Head of caudate nucleus (tissue), 42 donors: ENCODE measurements around the gene AIF1L.

Experiments used
- DNase-seq, 42 donors: peaks; one replicate each; pipeline versions ENCODE4 v3.0.0 to v3.0.0-alpha.2; 2020 to 2021; ENCODE audit warnings: mixed read lengths in 7 of 42
- intact Hi-C: fragments of 100-400 bp; cut with DNase I; formaldehyde crosslinking; loops from one replicate; pipeline ENCODE4 v1.15.0; 2022

The AIF1L gene

DNA sequence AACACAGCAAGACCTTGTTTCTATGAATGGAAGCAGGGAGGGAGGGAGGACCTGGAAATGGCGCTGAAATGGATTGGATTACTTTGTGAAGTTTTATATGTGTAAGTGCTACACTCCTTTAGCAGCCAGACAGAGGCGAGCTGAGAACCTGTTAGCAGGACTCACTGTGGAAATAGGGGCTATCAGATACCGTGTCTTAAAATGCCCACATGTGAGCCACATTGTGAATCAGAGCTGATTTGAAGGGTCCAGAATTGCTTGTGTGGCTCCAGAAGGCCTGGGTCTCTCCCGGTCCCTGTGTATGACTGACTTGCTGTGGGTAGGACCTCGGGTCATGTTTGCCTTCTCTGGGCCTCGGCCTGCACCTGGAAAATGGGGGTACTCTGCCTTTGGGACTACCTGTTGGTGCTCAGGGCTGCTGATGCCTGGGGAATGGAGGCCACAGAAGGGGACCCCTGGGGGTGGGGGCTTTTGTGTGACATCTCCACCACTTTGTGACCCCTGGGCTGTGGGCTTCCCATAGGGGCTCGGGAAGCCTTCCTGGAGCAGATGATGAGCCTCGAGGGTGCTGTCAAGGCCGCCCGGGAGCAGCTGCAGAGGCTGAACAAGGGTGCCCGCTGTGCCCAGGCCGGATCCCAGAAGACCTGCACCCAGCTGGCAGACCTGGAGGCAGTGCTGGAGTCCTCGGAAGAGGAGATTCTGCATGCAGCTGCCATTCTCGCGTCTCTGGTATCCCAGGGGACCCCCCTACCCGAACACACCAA is 24.0 kb upstream of the AIF1L start:
- DNase-seq: no peak
- intact Hi-C loops: no loop called here

DNA sequence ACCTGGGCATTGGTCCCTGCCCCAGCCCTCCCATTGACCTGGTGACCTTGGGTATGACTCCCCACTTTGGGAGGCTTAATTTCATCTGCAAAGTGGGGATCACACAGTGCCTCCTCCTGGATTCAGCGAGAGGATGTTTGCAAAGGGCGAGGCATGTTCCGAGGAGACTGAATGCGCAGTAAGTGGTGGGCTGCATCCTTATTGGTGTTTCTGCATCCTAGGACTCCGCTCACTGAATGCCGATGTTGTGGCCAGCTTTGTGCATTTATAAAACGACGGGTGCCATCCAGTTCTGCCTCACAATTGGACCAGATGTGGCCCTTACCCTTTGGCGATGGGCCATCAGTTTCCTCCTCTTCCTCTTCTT is 23.5 kb upstream of the AIF1L start:
- intact Hi-C loops: no loop called here
- no peak for DNase-seq

DNA sequence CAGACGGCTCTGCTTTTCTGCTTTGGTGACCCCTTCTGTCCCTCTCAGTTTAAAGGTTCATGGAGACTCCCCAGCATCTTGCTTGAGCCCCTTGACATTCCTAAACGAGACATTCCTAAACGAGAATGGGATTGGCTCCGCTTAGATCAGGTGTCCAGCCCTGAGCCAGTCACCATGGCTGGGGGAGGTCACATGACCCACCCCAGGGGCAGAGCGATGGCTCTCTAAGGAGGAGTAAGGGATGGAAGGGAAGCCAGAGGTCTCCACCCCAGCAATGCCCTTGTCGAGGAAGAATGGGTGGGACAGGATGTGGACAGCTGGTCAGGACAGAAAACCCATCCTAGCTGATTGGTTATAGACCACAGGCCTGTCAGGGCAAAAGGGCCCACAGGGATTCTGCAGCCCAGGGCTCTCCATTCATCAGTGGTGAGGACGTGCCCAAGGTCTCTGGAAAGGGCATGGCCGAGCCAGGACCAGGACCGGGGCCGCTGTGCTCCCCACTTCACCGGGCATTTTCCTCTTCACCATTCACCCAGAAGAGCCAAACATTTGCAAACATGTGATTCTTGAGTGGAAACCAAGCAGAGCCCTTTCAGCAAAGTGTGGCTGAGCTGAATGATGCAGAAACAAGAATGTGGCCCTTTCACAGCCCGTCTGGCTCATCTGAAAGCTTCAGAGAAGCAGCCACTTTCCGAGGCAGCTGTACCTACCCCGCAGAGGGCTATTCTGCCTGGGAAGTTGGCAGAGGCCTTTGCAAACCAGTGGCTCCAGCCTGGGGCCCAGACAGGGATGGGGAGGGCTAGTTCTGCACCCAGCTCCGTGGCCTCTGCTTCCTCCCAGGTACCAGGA is 19.8 kb upstream of the AIF1L start:
- DNase-seq: peak in 7 of 42 donors; percentile 28 to 60 (median 42)
- intact Hi-C loops: no loop called here

DNA sequence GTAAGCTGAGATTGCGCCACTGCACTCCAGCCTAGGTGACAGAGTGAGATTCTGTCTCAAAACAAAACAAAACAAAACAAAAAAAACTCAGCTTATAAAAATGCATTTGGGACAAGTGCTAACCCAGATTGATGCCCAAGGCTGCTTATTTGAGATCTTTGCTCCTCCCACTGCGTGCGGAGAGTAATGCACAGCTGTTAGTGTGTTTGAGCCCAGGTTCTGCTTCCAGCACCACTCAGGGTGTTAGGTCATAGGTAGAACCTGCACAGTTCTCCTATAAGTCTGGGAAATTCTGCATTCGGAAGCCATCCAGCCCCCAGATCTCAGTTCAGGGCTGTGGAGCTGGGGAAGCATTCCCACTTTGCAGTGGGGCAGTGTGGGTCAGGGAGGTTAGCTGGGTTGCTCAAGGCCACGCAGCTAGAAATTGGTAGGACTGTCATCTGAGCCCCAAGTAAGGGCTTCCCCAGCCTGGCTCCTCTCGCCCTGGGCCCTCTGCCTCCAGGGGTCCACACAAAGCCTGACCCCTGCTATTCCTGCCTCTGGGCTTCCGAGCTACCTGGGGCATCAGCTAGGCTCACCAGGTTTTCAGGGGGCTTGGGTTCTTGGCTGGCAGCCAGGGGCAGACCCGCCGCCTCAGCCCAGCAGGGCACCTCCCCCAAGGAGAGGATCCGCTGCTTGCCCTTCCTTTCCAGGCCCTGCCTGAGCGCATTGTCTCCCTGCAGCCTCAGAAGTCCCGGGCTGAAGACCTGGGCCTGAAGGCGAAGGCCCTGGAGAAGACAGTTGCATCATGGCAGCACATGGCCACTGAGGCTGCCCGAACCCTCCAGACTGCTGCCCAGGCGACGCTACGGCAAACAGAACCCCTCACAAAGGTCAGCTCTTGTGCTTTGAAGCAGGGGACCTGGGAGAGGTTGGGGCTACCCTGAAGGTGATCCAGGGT is 17.6 kb upstream of the AIF1L start:
- intact Hi-C loops: no loop called here
- DNase-seq: no peak

DNA sequence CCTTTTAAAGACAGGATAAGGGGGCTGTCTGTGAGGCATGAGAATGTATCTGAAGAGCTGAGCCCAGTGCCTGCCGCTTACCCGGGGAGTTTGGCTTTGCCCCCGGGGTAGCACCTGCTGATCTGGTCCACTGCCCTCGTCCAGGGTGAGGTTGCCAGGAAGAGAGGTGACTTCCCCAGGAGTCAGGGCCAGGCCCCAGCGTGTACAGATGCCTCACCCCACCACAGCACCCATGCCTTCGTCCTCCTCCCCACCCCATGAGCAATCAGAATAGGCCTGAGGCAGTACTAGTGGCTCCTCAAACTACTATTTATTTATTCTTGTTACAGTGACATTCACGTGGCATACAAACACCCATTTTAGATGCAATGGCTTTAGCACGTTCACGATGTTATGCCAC is 15.7 kb upstream of the AIF1L start:
- intact Hi-C loops: no loop called here

DNA sequence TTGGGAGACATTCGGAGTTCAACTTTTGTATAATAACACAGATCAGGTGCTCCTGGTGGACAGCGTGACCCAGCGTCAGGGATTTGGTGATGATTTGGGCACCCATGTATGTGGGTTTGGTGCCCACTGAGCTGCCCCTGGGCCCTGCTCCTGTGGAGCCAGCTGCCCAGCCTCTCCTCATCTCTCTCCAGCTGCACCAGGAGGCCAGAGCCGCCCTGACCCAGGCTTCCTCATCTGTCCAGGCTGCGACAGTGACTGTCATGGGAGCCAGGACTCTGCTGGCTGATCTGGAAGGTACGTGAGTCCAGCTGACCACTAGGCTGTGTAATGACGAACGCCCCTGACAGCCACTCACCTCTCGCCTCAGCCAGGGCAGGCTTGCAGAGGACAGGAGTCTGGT is 14.5 kb upstream of the AIF1L start:
- DNase-seq: no peak
- intact Hi-C loops: no loop called here

More for the DNA sequence above, 15.7 kb upstream of the AIF1L start:
- no peak for DNase-seq

DNA sequence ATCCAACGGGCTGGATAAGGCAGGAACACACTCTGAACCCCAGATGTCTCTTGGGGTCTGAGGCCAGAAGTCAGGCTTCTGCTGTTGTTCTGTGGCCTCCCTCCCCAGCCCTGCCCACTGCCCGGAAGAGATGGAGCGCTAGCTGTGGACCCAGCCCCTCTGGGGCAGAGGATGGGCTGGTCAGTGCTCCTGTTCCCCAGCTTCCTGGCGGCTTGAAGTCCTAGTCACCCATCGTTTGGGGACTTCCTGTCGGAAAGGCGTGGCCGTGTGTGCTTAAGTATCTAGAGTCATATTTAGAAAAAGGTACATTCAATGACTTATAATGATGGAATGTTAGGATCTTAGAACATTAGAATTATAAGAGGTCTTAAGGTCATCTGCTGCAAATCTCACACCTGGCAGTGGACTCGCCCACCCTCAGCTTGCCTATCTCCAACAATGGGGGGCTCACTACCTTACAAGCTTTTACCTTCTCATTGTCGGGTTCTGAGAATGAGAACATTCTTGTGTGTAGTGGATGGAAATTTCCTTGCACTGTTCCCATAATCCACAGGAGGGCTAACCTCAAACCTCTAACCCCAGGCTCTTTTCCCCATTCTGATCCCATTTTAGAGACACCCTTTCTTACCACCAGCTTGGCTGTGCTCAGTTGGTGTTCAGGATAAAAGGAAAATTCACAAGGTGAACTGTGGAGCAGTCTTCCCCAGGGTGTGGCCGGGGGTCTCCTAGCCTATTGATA is 13.4 kb upstream of the AIF1L start:
- DNase-seq: no peak
- intact Hi-C loops: no loop called here

DNA sequence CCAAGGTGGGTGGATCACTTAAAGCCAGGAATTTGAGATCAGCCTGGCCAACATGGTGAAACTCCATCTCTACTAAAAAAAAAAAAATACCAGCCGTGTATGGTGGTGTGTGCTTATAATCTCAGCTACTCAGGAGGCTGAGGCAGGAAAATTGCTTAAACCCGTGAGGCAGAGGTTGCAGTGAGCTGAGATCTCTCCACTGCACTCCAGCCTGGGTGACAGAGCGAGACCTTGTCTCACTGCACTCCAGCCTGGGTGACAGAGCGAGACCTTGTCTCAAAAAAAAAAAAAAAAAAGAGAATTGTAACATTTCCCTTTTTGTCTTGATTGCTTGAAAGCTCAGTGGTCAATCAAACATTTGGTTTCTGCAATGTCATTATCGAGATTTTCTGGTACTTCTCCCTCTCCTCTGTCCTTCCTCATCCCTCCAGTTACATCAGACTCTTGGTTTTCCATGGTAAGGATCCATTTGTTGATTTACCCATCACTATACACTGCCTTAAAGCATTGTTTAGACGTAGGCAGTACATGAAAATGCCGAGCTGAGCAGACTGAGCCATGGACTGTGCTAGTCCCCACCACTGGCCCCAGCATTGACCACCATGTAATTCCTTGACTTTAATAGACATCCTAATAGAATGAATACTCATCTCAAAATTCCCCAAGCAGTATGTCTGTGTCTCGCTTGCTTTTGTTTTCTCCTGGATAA is 11.5 kb upstream of the AIF1L start:
- DNase-seq: no peak
- intact Hi-C loops: no loop called here

DNA sequence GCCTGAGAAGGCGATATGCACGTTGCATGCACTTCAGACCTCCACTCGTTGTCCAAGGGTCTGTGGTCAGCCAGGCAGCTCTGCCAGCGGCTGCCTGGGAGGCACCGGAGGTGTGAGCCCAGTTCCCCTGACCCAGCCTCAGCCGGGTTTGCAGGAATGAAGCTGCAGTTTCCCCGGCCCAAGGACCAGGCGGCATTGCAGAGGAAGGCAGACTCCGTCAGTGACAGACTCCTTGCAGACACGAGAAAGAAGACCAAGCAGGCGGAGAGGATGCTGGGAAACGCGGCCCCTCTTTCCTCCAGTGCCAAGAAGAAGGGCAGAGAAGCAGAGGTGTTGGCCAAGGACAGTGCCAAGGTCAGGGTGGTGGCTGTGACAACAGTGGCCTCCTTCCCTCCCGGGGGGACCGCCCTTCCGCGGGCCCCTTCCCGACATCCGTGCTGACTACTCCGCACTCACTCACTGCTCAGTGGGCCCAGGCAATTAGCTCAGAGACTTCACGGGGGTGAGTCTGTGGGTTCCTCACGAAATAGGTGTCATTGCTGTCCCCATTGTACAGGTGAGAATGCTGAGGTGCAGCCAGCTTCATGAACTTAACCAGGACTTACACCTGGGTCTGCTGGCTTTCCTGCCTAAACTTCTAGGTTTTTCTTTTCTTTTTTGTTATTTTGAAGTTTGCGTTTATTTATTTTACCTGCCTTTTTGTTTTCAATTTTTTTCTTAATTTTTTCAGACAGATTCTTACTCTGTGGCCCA is 10.8 kb upstream of the AIF1L start:
- no peak for DNase-seq
- intact Hi-C loops: no loop called here

DNA sequence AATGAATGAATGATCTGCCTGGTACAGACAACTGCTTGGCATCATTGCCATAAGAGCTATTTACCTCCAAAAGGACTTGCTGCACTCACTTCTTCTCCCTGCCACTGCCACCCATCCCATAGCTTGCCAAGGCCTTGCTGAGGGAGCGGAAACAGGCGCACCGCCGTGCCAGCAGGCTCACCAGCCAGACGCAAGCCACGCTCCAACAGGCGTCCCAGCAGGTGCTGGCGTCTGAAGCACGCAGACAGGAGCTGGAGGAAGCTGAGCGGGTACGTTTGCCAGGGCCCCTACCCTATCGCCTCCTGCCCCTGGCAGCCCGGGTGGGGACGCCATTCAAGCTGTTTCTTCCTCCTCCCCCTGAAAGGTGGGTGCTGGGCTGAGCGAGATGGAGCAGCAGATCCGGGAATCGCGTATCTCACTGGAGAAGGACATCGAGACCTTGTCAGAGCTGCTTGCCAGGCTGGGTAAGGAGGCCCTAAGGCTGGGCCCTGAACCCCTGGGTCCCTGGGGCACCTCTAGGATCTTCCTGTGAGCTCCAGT is 8.9 kb upstream of the AIF1L start:
- intact Hi-C loops: no loop called here

DNA sequence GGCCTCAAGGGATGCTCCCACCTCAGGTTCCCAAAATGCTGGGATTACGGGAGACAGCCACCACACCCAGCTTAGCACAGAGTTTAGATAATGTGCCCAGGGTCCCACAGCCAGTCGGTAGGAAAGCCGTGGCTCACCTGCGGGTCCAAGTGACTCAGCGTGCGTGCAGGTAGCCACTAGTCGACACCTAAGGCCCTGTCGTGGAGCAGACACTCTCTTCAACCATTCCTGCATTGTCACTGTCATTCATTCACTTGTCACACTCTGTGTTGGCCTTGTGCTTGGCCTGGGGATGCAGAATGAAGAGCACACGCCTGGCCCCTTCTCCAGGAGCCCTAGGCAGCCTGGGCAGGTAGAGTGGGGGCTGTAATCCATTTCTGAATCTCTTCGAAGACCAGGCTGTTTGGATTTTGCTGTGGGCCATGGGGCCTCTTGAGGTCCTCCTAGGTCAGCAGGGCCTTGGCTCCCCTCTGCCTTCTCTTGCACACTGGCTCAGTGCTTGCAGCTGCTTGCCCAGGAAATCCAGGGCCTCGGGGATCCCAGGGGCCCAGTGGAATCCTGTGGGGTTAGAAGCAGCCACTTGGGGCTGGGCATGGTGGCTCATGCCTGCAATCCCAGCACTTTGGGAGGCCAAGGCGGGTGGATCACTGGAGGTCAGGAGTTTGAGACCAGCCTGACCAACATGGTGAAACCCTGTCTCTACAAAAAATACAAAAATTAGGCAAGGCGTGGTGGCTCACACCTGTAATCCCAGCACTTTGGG is 6.1 kb upstream of the AIF1L start:
- DNase-seq: no peak
- intact Hi-C loops: no loop called here

More for the DNA sequence above, 8.9 kb upstream of the AIF1L start:
- DNase-seq: no peak

DNA sequence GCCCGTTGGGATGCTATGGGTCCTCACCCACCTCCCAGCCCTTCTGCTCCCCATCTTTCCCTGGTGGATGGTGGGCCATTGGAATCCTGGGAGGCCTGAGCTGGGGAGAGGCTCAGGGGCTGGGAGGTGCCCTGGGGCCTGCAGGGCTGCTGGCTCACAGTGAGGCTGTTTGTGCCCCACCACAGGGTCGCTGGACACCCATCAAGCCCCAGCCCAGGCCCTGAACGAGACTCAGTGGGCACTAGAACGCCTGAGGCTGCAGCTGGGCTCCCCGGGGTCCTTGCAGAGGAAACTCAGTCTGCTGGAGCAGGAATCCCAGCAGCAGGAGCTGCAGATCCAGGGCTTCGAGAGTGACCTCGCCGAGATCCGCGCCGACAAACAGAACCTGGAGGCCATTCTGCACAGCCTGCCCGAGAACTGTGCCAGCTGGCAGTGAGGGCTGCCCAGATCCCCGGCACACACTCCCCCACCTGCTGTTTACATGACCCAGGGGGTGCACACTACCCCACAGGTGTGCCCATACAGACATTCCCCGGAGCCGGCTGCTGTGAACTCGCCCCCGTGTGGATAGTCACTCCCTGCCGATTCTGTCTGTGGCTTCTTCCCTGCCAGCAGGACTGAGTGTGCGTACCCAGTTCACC is 4.9 kb upstream of the AIF1L start:
- DNase-seq: no peak
- intact Hi-C loops: no loop called here

DNA sequence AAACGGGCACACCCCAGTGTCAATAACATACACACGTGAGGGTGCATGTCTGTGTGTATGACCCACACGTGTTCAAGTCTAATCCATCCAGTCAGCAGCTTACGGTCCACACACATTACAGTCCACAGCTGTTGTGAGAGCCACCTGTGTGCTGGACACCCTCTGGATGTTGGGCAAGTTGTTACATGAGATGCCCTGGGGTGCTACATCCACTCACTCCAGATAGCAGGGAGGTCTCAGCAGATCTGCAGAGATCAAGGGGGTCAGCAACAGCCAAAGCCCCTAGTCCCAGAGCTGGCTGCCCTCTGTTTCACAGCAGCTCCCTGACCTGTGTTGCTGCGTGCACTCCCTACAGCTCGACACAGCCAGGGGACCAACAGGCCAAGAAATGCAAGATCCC is 4.3 kb upstream of the AIF1L start:
- DNase-seq: no peak
- intact Hi-C loops: no loop called here

DNA sequence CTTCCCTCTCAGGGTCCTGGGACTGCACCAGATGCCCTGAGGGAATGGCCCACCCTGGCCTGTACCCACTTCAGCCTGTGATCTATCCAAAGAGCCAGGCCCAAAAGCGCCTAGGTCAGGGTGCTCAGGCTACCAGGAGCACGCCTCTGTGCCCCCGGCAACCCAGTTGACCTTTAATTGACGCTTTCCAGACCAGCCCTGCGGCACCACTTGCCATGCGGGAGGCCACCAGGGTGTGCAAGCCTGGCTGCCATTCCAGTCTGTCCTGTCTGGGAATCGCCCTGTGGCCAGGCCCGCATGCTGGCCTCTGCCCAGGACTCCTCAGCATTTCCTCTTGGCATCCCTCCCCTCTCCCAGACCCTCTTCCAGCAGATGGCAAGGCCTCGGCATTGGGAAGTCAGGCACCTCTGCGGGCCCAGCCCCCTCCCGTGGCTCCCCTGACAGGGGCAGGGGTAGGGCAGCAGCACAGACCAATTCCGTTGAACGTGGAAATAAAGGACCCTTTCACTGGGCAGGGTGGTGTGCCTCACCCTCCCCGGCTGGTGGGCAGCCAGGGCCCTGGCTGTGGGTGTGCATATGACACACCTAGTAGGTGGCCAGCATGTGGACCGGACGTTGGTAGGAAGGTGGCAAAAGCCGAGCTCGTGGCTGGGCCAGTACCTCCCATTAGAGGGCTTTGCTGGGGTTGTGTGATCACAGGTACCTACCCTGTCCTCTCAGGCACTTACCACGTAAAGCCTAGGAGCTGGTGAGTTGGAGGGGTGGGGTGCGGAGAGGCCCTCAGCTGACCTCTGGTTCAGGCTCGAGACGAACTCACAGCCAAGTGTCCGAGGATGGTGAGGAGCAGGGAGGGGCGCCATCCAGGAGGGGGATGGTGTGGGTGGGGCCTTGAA is 3.5 kb upstream of the AIF1L start:
- no peak for DNase-seq
- intact Hi-C loops: no loop called here

DNA sequence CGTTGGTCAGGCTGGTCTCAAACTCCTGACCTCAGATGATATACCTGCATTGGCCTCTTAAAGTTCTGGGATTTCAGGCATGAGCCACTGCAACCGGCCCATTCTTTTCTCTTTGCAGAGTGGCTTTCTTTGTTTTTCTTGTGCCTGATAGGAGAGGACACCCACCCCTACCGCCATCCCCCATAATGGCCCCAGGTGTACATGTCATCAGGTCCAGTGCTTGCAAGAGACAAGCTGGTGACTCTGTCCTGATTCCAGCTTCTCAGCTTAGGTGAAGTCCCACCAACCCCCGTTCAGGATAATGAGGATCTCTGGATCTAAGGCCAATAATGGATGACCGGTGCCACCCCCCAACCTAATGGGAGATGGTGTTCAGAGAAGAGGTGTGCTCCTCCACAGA is 2.3 kb upstream of the AIF1L start:
- intact Hi-C loops: no loop called here
- DNase-seq: no peak
